Measurements from ENCODE around the gene OXER1. TPM values are rescaled to one million over a fixed set of nuclear protein-coding genes. Genes with fewer than 3 reads are reported as not detected.

Gene OXER1
- total and polyA plus RNA-seq, 11 donors = 0.22 to 2.2 (median 0.48) TPM; not detected in 2

GRCh38 chr2:42786561-42787345 lies 22.8 kb upstream of the OXER1 start:
- H3K9me3 ChIP-seq = no peaks in the 10 kb centered on the region
- TF ChIP-seq CTCF (IDR thresholded peaks at IDR 0.05) (no peak), POLR2A (IDR thresholded peaks at IDR 0.05) (no peak)
- intact Hi-C loops (cut with DNase I) = no loop called here
- DNase-seq = no peak
- no peak overlapping the region for H3K4me3 ChIP-seq
- no peak overlapping the region for H3K27ac ChIP-seq
- H3K27me3 ChIP-seq = peaks cover 0 to 6% (median 0%) of the 10 kb centered on the region in 9 donors
- H3K36me3 ChIP-seq = peaks cover 0 to 20% (median 3%) of the 10 kb centered on the region in 9 donors
- peaks cover 0 to 18% (median 4%) of the 10 kb centered on the region in 12 donors for H3K4me1 ChIP-seq
- peak in 1 of 4 donors; percentile 17 for ATAC-seq
- WGBS, 4 donors = 83 to 91% (median 90%) methylated on average over 15 of the region's 15 CpGs

GRCh38 chr2:42784204-42784880 lies 20.4 kb upstream of the OXER1 start:
- Histone ChIP-seq H3K36me3 (peaks cover 0 to 25% (median 3%) of the 10 kb centered on the region in 9 donors), H3K4me1 (peaks cover 0 to 6% (median 0%) of the 10 kb centered on the region in 12 donors), H3K4me3 (no peak overlapping the region), H3K9me3 (no peaks in the 10 kb centered on the region), H3K27me3 (no peaks in the 10 kb centered on the region), H3K27ac (no peak overlapping the region)
- ATAC-seq (no peak), DNase-seq (no peak)
- intact Hi-C loops (cut with DNase I) = no loop called here
- WGBS, 4 donors = 63 to 79% (median 75%) methylated on average over 6 to 7 of the region's 7 CpGs
- TF ChIP-seq POLR2A (IDR thresholded peaks at IDR 0.05) (no peak), CTCF (IDR thresholded peaks at IDR 0.05) (no peak)

GRCh38 chr2:42783511-42783910 lies 19.6 kb upstream of the OXER1 start:
- Histone ChIP-seq H3K27ac (no peak overlapping the region), H3K4me3 (no peak overlapping the region), H3K27me3 (no peaks in the 10 kb centered on the region), H3K9me3 (peaks cover 0 to 1% (median 0%) of the 10 kb centered on the region in 12 donors), H3K36me3 (peaks cover 0 to 25% (median 3%) of the 10 kb centered on the region in 9 donors), H3K4me1 (peaks cover 0 to 6% (median 0%) of the 10 kb centered on the region in 12 donors)
- ATAC-seq = no peak
- WGBS, 4 donors = 80 to 90% (median 87%) methylated on average over 8 to 9 of the region's 9 CpGs
- TF ChIP-seq CTCF (IDR thresholded peaks at IDR 0.05) (no peak), POLR2A (IDR thresholded peaks at IDR 0.05) (no peak)
- intact Hi-C loops (cut with DNase I) = no loop called here
- DNase-seq = no peak

GRCh38 chr2:42781181-42781580 lies 17.2 kb upstream of the OXER1 start:
- WGBS, 4 donors = 82 to 95% (median 92%) methylated on average over 1 of the region's 1 CpG
- ATAC-seq = no peak
- no peak for TF ChIP-seq CTCF (IDR thresholded peaks at IDR 0.05)
- TF ChIP-seq POLR2A (IDR thresholded peaks at IDR 0.05) = no peak
- H3K27me3 ChIP-seq = no peaks in the 10 kb centered on the region
- H3K27ac ChIP-seq = no peak overlapping the region
- H3K4me3 ChIP-seq = no peak overlapping the region
- peaks cover 0 to 5% (median 0%) of the 10 kb centered on the region in 12 donors for H3K9me3 ChIP-seq
- no peak for DNase-seq
- intact Hi-C loops (cut with DNase I) = no loop called here
- H3K4me1 ChIP-seq = peaks cover 0 to 2% (median 0%) of the 10 kb centered on the region in 12 donors
- H3K36me3 ChIP-seq = peaks cover 0 to 25% (median 3%) of the 10 kb centered on the region in 9 donors
